ENCODE data around the gene RING1. TPM values are rescaled to one million over a fixed set of nuclear protein-coding genes. Genes with fewer than 3 reads are reported as not detected.

RING1 gene
- polyA plus RNA-seq = 10 to 100 TPM; 23.7 to 42.5 (median 40.5) TPM

DNA sequence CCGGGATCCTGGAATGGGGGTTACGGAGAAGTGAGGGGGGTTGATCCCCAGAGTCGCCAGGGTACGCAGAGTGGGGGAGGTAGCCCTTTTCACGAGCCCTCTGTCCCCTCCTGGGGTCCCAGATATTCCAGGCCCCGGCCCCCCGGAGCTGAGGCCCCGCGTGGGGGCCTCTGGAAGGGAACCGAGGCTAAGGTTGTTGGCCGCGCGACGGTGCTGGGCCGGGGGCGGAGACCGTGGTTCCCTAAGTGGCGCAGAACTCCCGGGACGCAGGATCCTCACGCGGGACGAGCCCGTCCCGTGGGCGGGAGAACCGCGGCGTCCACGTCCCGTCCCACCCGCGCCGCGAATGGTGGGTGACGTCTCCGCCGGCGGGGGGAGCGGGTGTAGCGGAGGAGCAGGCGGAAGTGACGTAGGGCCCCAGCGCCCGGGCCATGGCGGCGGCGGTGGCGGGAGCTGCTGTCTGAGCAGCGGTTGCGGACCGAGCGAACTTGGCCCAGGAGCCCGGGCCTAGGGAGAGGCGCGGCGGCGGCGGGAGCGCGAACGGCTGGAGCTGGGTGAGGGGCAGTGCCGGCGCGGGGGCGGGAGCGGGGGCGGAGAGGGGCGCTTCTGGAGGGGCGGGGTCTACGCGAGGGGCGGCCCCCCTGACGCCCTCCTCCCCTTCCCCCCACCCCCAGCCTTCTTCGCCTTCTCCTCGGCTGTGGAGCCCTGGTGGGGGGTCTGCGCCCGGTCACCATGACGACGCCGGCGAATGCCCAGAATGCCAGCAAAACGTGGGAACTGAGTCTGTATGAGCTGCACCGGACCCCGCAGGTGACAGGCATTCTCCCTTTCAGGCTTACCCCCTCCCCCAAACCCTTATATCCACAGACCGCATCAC lies at the start of gene RING1:
Gene RING1 (plus strand): TSS at position 410 of the 877 bp plus-strand sequence. CDS start 323 bp downstream, at position 733.
- 1% methylated on average over 53 to 85 of the region's 86 CpGs for WGBS, 3 donors
- H3K27ac ChIP-seq (ENCODE audit: low read depth, low read length) = peak within 1 kb of the TSS; percentile 84

GRCh38 chr6:33160096-33160495 lies 48.2 kb upstream of the RING1 start:
- WGBS, 3 donors = 85 to 91% (median 89%) methylated on average over 11 of the region's 11 CpGs
- no peak overlapping the region for H3K27ac ChIP-seq (ENCODE audit: low read depth, low read length)

GRCh38 chr6:33160728-33161344 lies 47.5 kb upstream of the RING1 start:
- no peak overlapping the region for H3K27ac ChIP-seq (ENCODE audit: low read depth, low read length)
- 32 to 44% (median 35%) methylated on average over 13 of the region's 13 CpGs for WGBS, 3 donors

DNA sequence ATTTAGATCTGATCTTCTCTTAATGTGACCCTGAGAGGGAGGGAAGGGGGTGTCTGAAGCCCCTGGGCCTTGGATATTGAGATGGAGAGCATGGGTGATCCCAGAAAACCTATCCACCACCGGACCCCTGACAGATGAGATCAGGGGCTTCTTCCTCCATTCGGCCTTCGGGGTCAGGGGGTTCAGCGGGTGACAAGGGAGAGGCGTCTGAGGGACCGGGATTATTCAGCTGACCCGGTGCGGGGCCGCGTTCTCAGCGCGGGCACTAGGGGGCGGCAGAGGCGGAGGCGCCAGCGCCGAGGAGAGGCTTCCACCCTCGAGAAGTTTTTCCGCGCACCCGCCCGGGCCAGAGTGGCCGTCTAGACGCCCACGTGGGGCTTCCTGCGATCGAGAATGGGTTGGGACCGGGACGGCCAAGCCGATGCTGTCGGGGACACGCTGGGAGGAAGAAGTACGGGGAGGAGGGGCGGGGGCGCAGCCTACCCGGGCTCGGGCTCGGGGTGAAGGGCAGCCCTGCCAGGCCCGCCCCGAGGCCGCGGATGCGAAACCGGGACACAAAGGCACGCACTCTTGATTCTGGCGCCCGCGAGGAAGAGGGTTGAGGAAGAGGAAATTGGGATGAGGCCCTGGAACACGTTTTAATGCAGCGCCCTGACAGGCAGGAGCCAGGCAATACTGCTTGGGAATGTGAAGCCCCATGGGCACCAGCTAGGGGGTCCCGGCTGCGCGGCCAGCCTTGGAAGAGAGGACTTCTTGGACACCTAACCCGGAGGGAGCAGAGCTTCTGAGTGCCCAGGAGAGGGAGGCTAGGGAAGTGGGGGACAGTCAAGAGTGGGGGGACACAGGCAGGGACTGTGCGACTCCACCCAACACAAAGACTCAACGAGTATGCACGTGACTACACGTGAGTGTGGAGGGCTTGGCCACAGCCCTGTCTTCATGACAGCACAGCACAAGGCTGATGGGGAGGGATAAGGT lies 46.7 kb upstream of the RING1 start:
- H3K27ac ChIP-seq (ENCODE audit: low read depth, low read length) = no peak overlapping the region
- WGBS, 3 donors = 5 to 8% (median 6%) methylated on average over 55 to 58 of the region's 58 CpGs

DNA sequence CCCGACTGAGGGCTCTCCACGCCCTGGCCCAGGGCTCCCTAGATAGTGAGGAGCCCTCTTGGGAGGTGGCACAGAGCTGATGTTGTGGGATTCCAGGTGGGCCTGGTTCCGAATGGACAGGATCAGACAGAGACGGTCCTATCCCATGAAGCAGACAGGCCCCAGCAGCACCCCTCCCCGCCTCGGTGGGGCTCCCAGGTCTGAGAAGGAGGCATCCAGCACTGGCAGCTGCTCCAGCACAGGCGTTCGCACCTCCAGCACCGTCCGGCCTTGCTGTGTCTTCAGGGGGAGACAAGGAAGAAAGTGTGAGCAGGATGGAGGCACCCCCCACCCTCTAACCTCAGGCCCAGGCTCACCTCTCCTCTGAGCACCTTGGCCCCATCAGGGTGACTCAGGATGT lies 44.8 kb upstream of the RING1 start:
- WGBS, 3 donors = 82 to 88% (median 88%) methylated on average over 10 of the region's 10 CpGs
- no peak overlapping the region for H3K27ac ChIP-seq (ENCODE audit: low read depth, low read length)

- no peak overlapping the region for H3K27ac ChIP-seq (ENCODE audit: low read depth, low read length)
- WGBS, 3 donors = 36 to 60% (median 55%) methylated on average over 10 of the region's 10 CpGs
Observed at GRCh38 chr6:33164176-33164575, 44.1 kb upstream of the RING1 start.

- 47 to 74% (median 70%) methylated on average over 14 of the region's 14 CpGs for WGBS, 3 donors
- H3K27ac ChIP-seq (ENCODE audit: low read depth, low read length) = no peak overlapping the region
Observed at GRCh38 chr6:33164665-33165373, 43.5 kb upstream of the RING1 start.

- 77 to 90% (median 86%) methylated on average over 17 of the region's 17 CpGs for WGBS, 3 donors
- H3K27ac ChIP-seq (ENCODE audit: low read depth, low read length) = no peak overlapping the region
Observed at GRCh38 chr6:33165581-33166258, 42.6 kb upstream of the RING1 start.

DNA sequence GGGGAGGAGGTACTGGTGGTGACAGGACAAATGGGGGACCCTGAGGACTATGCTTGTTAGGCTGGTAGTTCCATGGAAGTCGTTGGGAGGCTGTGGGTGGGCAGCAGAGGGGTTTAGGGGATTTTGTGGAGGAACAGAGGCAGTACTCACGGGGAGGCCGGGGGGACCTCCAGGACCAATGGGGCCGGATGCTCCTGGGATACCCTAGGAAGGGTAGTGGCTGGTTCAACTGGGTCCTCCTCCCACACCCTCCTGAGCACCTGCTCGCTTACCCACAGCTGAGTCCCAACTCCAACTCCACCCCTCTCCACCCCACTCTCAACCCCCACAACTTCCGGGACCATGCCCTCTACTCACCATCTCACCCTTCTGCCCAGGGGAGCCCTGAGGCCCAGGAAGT lies 41.9 kb upstream of the RING1 start:
- H3K27ac ChIP-seq (ENCODE audit: low read depth, low read length) = no peak overlapping the region
- 82 to 96% (median 93%) methylated on average over 3 to 6 of the region's 6 CpGs for WGBS, 3 donors

- 70 to 90% (median 88%) methylated on average over 6 to 7 of the region's 7 CpGs for WGBS, 3 donors
- no peak overlapping the region for H3K27ac ChIP-seq (ENCODE audit: low read depth, low read length)
Observed at GRCh38 chr6:33166811-33167210, 41.5 kb upstream of the RING1 start.

DNA sequence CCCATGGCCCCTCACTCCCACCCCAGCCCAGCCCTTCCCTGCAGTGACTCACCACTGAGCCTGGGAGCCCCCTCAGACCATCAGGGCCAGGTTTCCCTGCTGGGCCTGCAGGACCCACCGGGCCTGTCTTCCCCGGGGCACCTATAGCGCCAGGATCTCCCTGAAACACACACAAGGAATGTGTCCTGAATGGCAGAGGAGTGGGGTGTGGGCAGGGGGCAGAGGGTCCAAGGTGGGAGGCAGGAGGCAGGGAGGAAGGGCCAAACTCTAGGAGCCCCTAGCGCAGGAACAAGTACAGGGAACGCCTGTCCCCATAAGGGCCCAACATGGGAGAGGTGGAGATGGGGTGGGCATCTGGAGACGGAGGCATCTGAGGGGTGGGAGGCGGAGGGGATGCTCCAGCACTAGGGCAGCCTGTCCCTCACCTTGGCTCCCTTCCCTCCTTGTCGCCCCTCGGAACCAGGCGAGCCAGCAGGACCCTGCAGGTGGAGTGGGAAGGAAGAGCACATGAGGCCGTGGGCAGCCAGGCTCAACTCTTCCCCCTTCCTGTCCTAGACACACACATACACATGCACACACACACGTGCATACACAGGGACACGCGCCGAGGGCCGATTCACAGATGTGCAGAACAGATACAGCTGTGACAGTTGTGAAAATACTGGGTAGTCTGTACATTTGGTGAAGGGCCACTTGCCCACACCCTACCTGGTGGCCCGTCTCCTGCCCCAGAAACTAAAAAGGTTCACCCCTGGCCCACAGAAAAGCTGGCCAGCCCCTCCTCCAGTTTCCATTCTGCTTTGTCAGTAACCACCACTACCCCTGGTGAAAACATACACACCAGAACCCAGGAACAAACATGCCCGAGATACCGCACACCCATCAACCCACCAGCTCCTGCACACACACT lies 40.7 kb upstream of the RING1 start:
- no peak overlapping the region for H3K27ac ChIP-seq (ENCODE audit: low read depth, low read length)
- 84 to 89% (median 85%) methylated on average over 12 to 19 of the region's 19 CpGs for WGBS, 3 donors

- 70 to 85% (median 71%) methylated on average over 6 of the region's 6 CpGs for WGBS, 3 donors
- no peak overlapping the region for H3K27ac ChIP-seq (ENCODE audit: low read depth, low read length)
Observed at GRCh38 chr6:33168284-33168601, 40.1 kb upstream of the RING1 start.

GRCh38 chr6:33168639-33169038 lies 39.7 kb upstream of the RING1 start:
- H3K27ac ChIP-seq (ENCODE audit: low read depth, low read length) = no peak overlapping the region
- WGBS, 3 donors = 68 to 82% (median 76%) methylated on average over 5 of the region's 5 CpGs

DNA sequence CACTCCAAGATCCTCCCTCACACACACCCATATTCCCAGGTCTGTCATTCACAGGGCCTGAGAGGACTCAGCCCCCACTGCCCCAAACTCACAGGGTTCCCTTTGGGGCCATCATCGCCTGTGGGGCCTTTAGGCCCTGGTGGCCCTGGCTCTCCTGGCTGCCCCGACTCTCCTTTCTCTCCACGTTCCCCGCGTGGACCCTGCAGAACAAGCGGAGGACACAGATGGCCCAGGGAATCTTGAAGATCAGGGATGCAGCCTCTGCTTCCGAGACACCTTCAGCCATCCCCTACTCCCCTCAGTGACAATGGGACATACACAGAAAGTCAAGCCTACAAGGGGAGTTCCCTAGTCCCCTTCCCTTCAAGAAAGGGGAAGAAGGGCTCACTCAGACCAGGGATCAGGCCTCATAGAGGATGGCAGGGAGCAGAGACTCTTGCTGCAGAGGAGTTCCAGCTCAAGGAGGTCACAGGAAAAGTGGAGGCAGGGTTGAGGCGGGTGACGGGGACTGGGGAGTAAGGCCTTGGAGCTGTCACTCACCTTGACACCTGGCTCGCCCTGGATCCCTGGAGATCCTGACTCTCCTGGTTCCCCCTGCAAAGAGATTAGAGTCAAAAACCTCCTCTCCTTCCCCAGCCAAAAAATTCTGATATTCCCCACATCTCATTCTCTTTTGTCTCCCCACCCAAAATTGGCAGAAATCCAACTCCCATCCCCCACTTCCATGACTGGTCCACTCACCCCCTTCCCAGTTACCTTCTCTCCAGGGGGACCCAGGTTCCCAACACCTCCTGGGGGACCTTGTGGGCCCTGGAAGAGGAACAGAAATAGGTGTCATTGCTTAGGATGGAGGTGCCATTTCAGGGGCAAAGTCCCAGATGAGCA lies 38.8 kb upstream of the RING1 start:
- WGBS, 3 donors = 86 to 95% (median 93%) methylated on average over 10 of the region's 10 CpGs
- no peak overlapping the region for H3K27ac ChIP-seq (ENCODE audit: low read depth, low read length)

DNA sequence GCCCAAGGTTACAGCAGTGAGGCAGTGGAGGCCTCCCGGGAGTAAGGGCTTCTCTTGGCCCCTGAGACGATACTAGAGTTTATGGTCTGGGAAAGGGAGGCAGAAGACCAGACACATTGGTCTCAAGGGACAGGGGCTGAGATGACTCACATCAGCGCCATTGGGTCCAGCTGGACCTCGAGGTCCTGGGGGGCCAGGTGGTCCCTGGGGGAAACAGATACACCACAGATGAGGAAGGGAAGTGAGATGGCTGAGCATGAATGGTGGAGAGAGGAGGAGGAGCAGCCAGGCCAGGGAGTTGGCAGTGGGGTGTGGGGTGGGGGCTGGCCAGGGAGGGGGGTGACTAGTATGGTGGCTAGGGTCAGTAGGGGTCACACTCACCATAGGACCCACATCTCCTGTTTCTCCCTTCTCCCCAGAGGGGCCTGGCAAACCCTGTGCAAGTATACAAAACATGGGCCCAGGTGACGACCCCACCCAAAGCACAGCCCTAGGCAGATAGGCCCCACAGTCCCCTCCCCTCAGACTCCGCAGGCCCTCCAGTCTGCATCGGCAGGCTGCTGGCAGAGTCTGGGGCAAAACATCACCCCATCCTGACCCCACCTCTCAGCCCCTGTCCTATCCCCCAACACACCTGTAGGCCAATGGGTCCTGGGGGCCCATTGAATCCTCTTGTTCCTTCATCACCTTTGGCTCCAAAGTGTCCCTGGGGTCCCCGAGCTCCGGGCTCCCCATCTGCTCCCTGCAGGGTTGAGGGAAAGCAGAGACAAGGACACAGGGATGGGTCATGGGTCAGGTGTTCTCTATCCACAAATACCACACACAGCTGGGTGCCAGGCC lies 37.9 kb upstream of the RING1 start:
- 82 to 90% (median 87%) methylated on average over 8 to 9 of the region's 9 CpGs for WGBS, 3 donors
- no peak overlapping the region for H3K27ac ChIP-seq (ENCODE audit: low read depth, low read length)
